ENCODE results near the gene SNX27.
"Not testable (repeated sequence)": the region's sequence is repeated elsewhere in the genome, so short reads cannot be mapped to it uniquely, and the experiment has no call there.

Gene SNX27

DNA sequence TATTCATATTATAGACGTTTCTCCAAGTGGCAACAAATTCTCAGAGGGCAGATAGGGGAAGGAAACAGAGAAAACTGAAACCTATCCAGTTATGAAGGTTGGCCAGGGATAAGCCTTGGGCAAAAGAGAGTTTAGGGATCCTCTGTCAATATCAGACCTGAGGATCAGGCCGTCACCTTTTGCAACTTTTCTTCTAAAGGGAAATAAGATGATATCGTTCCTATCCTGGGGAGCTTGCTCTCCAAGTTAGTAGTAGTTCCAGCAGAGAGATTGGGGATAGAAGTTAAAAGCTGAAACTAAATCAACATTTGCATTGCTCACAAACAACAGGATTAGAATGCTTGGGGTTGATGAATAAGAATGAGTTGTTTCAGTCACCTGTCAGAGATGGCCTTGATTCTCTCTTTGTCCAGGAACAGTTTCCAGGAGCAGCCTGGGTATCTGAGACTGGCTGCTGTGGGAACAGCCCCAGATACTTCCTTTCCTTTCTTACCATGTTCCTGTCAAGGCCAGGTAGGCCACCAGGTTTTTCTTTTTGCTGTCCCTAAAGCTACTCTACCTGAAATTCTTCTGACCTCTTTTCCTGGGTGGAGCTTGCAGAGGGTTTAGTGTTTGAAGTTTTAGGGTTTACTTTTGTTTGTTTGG, 112.0 kb downstream of the SNX27 start:
- DNase-seq = no peak

DNA sequence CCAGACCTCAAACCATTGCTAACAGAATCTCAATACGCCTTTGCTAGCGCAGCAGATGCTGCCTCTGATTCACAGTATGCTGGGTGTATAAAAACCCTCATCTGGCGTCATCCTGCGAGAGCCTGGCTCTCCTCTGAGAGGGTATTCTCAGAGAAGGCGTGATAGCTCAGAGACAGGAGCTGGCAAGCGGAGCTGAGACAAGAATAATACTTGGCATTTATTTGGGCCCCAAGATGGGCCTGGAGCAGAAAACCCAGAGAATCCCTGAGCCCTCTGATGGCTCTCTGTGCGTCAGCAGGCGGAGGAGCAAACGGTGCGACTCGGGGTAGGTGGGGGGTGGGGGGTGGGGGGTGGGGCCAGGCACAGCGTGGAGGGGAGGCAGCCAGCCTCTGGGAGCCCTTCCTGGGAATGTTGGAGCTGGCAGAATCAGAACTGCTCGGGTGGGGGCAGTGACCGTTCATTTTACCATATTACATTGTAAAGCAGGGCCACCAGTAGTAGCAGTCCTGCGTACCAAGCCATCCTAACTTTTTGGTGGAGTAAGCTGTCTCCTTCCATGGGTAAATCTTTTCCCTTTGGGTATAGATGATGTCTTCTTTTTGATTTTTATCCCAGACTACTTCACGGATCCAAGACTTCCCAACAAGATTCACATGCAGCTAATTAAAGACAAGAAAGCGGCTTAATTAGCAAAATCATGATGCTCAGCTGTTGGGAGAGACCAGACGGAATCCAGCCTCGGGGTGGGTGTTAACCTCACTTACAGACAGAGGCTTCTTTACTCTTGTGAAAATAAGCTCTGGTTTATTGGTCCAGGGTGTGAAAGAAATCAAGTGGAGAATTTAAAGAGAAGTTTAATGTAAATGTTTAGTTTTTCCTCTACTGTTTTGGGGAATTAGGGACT, 116.6 kb downstream of the SNX27 start:
- peak; percentile 65 for DNase-seq

DNA sequence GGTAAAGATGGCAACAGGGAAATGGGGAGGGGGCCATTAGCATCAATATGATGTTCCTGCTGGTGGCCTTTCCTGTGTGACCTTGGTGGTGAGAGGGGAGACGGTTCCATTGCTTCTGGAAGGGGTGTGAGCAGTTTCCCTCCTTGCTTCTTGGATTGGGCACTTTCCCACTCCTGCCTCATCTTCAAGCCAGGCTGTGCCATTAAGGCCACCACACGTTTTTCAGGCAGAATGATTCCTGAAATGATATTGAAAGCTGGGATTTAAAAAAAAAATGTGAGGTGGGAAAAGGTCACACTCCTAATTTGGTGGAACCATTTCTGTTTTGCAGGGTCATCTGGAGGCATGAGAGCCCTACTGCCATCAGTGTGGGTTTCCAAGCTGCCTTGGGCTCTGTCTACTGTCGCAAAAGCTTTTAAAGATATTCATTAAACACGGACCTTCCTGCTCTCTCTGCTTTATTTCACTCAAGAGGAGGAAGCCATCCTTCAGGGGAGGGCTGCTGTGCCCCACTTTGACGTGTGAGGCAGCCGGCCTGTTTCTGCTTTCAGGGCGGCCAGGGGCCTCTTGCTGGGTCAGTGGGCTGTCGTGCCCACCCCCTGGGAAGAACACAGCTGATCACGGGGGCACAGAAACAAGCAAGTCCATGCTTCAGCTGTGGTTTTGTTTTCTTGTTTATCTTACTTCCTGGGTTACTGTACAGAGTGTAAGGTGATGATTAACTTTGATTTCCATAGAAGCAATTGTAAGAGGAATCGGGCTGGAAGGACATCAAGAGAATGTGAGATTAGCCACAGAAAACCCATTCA, 117.5 kb downstream of the SNX27 start:
- no peak for DNase-seq

DNA sequence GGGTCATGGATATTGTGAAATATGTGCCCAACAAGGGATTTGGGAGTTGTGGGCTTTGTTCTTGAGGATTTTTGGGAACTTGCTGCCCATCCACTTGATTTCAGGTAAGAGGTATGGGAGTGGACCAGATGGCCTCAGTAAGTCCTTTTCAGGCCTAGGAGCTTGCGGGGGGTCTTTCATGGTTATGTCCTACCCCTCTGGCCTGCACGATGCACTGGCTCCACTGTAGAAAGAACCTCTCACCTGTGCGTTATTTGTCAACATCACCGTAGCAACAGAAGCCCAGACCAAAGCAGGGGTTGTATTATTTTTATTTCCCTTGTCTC, 118.1 kb downstream of the SNX27 start:
- no peak for DNase-seq

DNA sequence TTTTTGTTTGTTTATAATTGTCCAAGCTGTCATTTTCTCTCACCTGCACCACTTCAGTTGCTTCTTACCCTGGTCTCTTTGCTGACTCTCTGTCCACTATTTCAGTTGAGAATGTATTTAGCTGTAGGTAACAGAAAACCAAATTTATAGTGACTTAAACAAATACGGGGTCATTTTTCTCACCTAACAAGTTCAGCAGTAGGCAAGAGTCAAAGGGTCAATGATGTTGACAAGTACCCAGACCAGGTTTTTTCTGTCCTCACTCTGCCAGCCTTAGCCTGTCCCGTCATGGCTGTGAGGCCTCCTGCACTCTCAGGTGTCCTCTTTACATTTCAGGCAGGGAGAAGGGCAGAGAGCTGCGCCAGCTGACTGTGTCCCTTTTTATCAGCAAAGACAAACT, 121.3 kb downstream of the SNX27 start:
- no peak for DNase-seq

DNA sequence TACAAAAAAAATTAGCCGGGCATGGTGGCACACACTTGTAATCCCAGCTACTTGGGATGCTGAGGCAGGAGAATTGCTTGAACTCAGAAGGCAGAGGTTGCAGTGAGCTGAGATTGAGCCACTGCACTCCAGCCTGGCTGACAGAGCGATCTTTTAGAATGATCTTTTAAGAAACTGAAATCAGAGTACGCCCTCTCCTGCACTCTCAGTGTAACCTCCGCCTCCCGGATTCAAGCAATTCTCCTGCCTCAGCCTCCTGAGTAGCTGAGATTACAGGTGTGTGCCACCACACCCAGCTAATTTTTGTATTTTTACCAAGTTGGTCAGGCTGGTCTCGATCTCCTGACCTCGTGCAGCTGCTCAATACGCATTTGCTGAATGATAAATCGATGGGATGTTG, 122.1 kb downstream of the SNX27 start:
- not testable (repeated sequence) for DNase-seq

DNA sequence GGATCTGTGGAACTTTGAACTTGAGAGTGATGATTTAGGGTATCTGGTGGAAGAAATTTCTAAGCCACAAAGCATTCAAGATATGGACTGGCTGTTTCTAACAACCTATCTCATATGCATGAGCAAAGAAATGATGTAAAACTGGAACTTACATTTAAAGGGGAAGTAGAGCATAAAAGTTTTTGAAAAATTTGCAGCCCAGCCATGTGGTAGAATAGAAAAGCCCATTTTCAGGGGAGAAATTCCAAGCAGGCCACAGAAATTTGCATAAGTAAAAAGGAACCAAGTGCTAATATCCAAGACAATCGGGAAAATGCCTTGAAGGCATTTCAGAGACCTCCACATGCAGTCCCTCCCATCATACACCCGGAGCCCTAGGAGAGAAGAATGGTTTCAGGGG, 125.2 kb downstream of the SNX27 start:
- no peak for DNase-seq

DNA sequence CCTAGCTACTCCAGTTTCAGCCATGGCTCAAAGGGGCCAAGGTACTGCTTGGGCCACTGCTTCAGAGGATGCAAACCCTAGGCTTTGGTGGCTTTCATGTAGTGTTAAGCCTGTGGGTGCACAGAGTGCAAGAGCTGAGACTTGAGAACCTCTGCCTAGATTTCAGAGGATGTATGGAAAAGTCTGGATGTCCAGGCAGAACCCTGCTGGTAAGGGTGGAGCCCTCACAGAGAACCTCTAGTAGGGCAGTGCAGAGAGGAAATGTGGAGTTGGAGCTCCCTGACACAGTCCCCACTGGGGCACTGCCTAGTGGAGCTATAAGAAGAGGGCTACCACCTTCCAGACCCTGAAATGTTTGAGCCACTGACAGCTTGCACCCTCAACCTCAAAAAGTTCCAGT, 125.6 kb downstream of the SNX27 start:
- no peak for DNase-seq

DNA sequence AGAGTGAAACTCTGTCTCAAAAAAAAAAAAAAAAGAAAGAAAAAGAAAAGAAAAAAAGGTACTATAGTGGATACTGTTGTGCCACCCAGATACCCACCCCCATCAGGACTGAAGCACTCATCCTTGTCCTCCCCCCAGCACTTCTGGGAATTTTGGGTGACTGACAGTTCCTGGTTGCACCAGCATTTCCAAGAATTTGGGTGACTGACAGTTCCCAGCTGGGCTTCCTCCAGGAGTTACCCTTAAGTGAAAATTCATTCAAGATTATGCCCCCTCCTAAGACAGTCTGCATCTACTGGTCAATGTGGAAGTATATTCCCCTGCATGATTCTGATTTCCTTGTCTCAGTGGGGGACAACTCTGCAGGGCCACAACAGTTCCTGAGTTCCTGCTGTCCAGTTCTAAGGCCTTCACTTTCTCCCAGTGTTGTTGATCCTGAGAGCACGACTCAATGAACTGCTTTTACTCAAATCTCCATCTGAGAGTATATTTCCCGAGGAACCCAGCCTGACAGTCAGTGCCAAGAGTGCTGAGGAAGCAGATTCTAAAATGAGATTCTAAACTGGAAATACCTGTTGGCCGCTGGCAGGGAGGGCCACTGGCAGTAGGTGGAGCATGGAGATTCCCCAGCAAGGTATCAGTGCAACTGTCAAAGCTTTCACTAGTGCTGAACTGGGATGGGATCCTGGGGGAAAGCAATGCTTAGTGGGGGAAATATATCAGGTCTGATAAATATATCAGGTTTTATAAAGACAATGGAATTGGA, 127.9 kb downstream of the SNX27 start:
- no peak for DNase-seq

DNA sequence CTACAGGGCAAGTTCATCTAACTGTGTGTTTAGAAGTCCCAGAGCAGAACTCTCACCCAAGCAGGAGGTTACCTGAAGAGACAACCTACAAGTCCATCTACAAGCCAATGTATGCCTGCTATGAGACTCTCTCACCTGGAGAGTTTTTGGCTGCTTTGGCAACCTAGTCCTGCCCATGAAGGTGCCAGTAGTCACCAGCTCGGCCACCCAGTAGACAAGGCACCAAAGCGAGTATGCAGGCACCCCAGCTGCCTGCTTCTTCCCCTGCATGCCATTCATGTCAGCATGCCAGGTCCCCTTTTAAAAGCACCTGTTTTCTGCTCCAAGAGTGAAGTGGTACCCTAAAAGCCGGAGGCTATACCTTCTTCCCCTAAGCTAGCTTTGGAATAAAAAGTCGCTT, 129.7 kb downstream of the SNX27 start:
- no peak for DNase-seq
